HG03280 (cell line): Measurements from ENCODE around the gene NPNT.
A peak's percentile ranks its signal among the peaks of the same experiment; 100 is the strongest.
"Not testable (repeated sequence)": the region's sequence is repeated elsewhere in the genome, so short reads cannot be mapped to it uniquely, and the experiment has no call there.

Experiments used
- ATAC-seq: cut with Tn5 transposase; IDR thresholded peaks from one replicate; pipeline ENCODE4 v1.9.1; 2021; ENCODE audit warnings: mild to moderate bottlenecking, moderate library complexity; ENCODE audit not compliant: unreplicated experiment

Gene NPNT

GRCh38 chr4:105894660-105895582 lies at the start of gene NPNT:
Gene NPNT, plus strand, starts transcription at chr4:105895471. Its CDS starts 182 bp downstream, at chr4:105895653.
- ATAC-seq, result peak; percentile 39

- ATAC-seq, result no peak
Observed at GRCh38 chr4:105845559-105845958, 49.7 kb upstream of the NPNT start.

GRCh38 chr4:105848359-105848758 lies 46.9 kb upstream of the NPNT start:
- ATAC-seq, result not testable (repeated sequence)

- ATAC-seq, result no peak
Observed at GRCh38 chr4:105851196-105851595, 44.1 kb upstream of the NPNT start.

- not testable (repeated sequence) for ATAC-seq
Observed at GRCh38 chr4:105852230-105852629, 43.0 kb upstream of the NPNT start.

- no peak for ATAC-seq
Observed at GRCh38 chr4:105858466-105859040, 36.7 kb upstream of the NPNT start.

- ATAC-seq, result no peak
Observed at GRCh38 chr4:105859233-105859632, 36.0 kb upstream of the NPNT start.

GRCh38 chr4:105870963-105871362 lies 24.3 kb upstream of the NPNT start:
- ATAC-seq, result no peak

- no peak for ATAC-seq
Observed at GRCh38 chr4:105871997-105872396, 23.3 kb upstream of the NPNT start.

- no peak for ATAC-seq
Observed at GRCh38 chr4:105875233-105875632, 20.0 kb upstream of the NPNT start.

- ATAC-seq, result no peak
Observed at GRCh38 chr4:105878668-105879067, 16.6 kb upstream of the NPNT start.

GRCh38 chr4:105887508-105887907 lies 7.8 kb upstream of the NPNT start:
- no peak for ATAC-seq

GRCh38 chr4:105895583-105896460 lies 551 bp downstream of the NPNT start:
- ATAC-seq, result peak; percentile 46

- peak; percentile 1 for ATAC-seq
Observed at GRCh38 chr4:105896461-105896942, 1.2 kb downstream of the NPNT start.

GRCh38 chr4:105896984-105897775 lies 1.9 kb downstream of the NPNT start:
- no peak for ATAC-seq

GRCh38 chr4:105900541-105900940 lies 5.3 kb downstream of the NPNT start:
- no peak for ATAC-seq

- no peak for ATAC-seq
Observed at GRCh38 chr4:105902550-105903262, 7.4 kb downstream of the NPNT start.

GRCh38 chr4:105909787-105910281 lies 14.6 kb downstream of the NPNT start:
- ATAC-seq, result no peak

- ATAC-seq, result no peak
Observed at GRCh38 chr4:105911426-105911825, 16.2 kb downstream of the NPNT start.
